CD8-positive, alpha-beta memory T cell (primary cell): ENCODE measurements around the gene ARPC5. TPM values are rescaled to one million over a fixed set of nuclear protein-coding genes. Genes with fewer than 3 reads are reported as not detected.
A peak's percentile ranks its signal among the peaks of the same experiment; 100 is the strongest.

Experiments
- CTCF ChIA-PET: fragments of 350-600 bp; sonication (Branson Sonifier 250); formaldehyde crosslinking; loops from one replicate; lab custom pipeline; 2021; ENCODE audit warnings: antibody characterized with exemption; lab: Charles Lee
- POLR2A ChIA-PET: fragments of 350-600 bp; sonication (Branson Sonifier 250); formaldehyde crosslinking; loops from one replicate; lab custom pipeline; 2021; ENCODE audit warnings: antibody characterized with exemption; lab: Charles Lee
- DNase-seq, 5 donors: peaks; one replicate each; pipeline versions ENCODE4 v3.0.0 to v3.0.0-alpha.2; 2020 to 2022; ENCODE audit warnings: mixed read lengths in 1 of 5
- H3K27ac ChIP-seq: one replicate; pipeline ENCODE4 v1.7.0; 2013; ENCODE audit warnings: low read depth, mild to moderate bottlenecking, low read length, moderate library complexity
- H3K27me3 ChIP-seq: 2 replicates; pipeline ENCODE4 v1.7.0; 2013; ENCODE audit warnings: low read length, mild to moderate bottlenecking; ENCODE audit not compliant: insufficient read depth, poor library complexity, severe bottlenecking
- H3K36me3 ChIP-seq: 2 replicates; pipeline ENCODE4 v1.7.0; 2013; ENCODE audit warnings: mild to moderate bottlenecking, low read length, moderate library complexity; ENCODE audit not compliant: insufficient read depth
- H3K4me1 ChIP-seq: 2 replicates; pipeline ENCODE4 v1.7.0; 2013; ENCODE audit warnings: mild to moderate bottlenecking, low read length, moderate library complexity; ENCODE audit not compliant: insufficient read depth
- H3K4me3 ChIP-seq: 2 replicates; pipeline ENCODE4 v1.7.0; 2013; ENCODE audit warnings: mild to moderate bottlenecking, low read length
- H3K9me3 ChIP-seq: 2 replicates; pipeline ENCODE4 v1.7.0; 2013; ENCODE audit warnings: mild to moderate bottlenecking, low read length
- H3K27ac Mint-ChIP-seq, 8 donors: one replicate each; pipeline ENCODE4 v1.8.0; 2020 to 2021; ENCODE audit warnings: mixed read lengths in 8 of 8, mild to moderate bottlenecking in 6 of 8, inconsistent platforms in 3 of 8, moderate library complexity in 3 of 8
- H3K27me3 Mint-ChIP-seq, 2 donors: one replicate each; pipeline ENCODE4 v1.8.0; 2020 to 2021; ENCODE audit warnings: mixed read lengths in 2 of 2, mild to moderate bottlenecking in 1 of 2, moderate library complexity in 1 of 2
- H3K36me3 Mint-ChIP-seq, 3 donors: one replicate each; pipeline ENCODE4 v1.8.0; 2020 to 2021; ENCODE audit warnings: mixed read lengths in 3 of 3, inconsistent platforms in 1 of 3, mild to moderate bottlenecking in 1 of 3
- H3K4me1 Mint-ChIP-seq, 3 donors: one replicate each; pipeline ENCODE4 v1.8.0; 2020 to 2021; ENCODE audit warnings: mixed read lengths in 3 of 3, inconsistent platforms in 1 of 3, mild to moderate bottlenecking in 1 of 3
- H3K4me3 Mint-ChIP-seq, 7 donors: one replicate each; pipeline ENCODE4 v1.8.0; 2020 to 2021; ENCODE audit warnings: mixed read lengths in 7 of 7, mild to moderate bottlenecking in 6 of 7, moderate library complexity in 4 of 7, inconsistent platforms in 2 of 7
- H3K9me3 Mint-ChIP-seq, 5 donors: one replicate each; pipeline ENCODE4 v1.8.0; 2020 to 2022; ENCODE audit warnings: mixed read lengths in 5 of 5, mild to moderate bottlenecking in 3 of 5, moderate library complexity in 2 of 5, inconsistent platforms in 1 of 5
- polyA plus RNA-seq: library from polyadenylated mRNA; unstranded; fragments of 300-500 nt; fragmentation: Illumina TruSeq; gene quantifications from one replicate; pipeline ENCODE4 v1.2.3, GENCODE V29; 2021
- total RNA-seq, 2 experiments: library from RNA; stranded (reverse); gene quantifications; one replicate each; pipeline ENCODE4 v1.2.3, GENCODE V29; 2021

Gene ARPC5
- total and polyA plus RNA-seq, 3 experiments from 2014 or later: 142 to 414 (median 146) TPM

DNA sequence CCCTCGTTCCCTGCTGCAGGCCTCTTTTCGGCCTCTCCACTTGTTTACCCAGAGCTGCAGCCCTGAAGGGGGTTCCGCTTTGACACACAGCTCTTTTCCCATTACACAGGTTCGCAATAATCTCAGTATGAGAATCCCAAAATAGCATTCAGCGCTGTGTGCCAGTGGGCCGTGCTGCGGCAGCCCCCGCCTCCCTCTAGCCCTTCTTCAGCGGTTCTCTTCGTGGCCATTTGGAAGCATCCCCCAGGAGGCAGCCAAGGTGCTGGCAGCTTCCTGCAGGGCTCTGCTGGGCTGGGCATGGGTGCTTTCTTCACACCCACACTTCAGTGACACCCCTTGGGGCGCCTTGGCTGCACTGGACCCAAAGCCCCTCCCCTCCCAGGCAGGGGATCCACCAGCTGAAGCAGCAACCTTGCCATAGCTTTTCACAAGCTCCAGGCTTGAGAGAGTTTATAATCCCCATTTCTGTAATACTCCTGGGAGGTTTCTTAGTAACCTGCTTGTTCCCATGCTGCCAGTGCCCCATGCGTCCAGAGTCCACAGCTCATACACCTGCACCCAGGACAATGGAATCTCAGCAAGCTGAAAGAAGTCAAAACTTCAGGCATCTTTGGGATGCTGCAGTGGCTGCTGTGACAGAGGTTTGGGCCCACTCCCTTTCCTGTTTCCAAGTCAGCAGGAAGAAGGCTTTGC, 53.4 kb downstream of the ARPC5 start:
- H3K9me3 Mint-ChIP-seq: no peaks in the 10 kb centered on the region
- Histone ChIP-seq H3K4me1 (peaks cover 8% of the 10 kb centered on the region), H3K36me3 (no peaks in the 10 kb centered on the region), H3K27me3 (no peaks in the 10 kb centered on the region), H3K9me3 (no peaks in the 10 kb centered on the region), H3K27ac (no peak overlapping the region), H3K4me3 (no peak overlapping the region)
- H3K4me3 Mint-ChIP-seq: no peak overlapping the region
- ChIA-PET CTCF (no interaction called here), POLR2A (no interaction called here)
- peaks cover 0 to 4% (median 3%) of the 10 kb centered on the region in 3 donors for H3K4me1 Mint-ChIP-seq
- no peak for DNase-seq
- no peaks in the 10 kb centered on the region for H3K36me3 Mint-ChIP-seq
- no peak overlapping the region for H3K27ac Mint-ChIP-seq
- peaks cover 0 to 2% of the 10 kb centered on the region in 2 donors for H3K27me3 Mint-ChIP-seq

DNA sequence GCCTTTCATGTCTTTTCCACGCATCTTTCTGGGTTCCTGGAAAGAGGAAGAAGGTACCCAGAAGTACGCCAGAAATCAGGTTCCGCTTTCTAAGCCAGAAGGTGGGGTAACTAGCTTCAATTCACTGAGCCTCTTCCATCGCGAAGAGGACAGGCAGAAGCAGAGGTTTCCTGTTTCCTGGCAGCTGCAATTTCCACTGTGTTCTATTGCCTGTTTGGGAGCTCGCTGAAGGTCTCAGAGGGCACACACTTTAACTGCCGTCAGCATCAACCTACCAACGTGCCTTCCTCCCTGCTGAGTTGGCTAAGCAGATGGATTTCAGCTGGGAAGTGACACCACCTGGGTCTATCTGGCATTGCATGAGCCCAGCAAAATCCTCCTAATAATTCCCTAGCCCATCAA, 55.3 kb downstream of the ARPC5 start:
- Mint-ChIP-seq H3K4me3 (peak overlapping the region in 3 of 7 donors; percentile 9 to 33 (median 32)), H3K4me1 (peaks cover 0 to 4% (median 3%) of the 10 kb centered on the region in 3 donors), H3K36me3 (no peaks in the 10 kb centered on the region), H3K27me3 (peaks cover 0 to 2% of the 10 kb centered on the region in 2 donors), H3K9me3 (no peaks in the 10 kb centered on the region), H3K27ac (peak overlapping the region in 2 of 8 donors; percentile 21 to 38)
- ChIA-PET CTCF (interaction anchor here (1.3 kb wide), 1 partner anchor 10 kb away, joined by 3 read pairs; no protein-coding TSS in a partner anchor), POLR2A (no interaction called here)
- Histone ChIP-seq H3K4me1 (peaks cover 8% of the 10 kb centered on the region), H3K27ac (no peak overlapping the region), H3K27me3 (no peaks in the 10 kb centered on the region), H3K36me3 (no peaks in the 10 kb centered on the region), H3K9me3 (no peaks in the 10 kb centered on the region), H3K4me3 (no peak overlapping the region)
- no peak for DNase-seq

DNA sequence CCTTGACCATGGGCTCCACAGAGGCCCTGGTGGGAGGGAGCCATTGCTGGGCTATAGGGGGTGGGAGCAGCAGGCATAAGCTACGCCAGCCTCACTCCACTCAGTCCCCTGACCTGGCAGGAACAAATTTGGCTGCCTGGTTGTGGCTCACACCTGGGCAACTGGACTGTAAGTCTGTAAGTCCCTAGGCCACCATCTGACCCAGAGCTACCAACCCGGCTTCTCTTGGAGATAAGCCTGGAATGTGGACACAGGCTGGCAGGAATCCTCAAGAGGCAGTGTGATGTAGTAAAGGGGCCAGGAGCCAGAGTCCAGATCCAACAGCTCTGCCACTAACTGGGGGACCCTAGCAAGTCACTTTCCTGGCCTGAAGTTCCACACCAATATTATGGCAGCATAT, 56.7 kb downstream of the ARPC5 start:
- peaks cover 8% of the 10 kb centered on the region for H3K4me1 ChIP-seq
- Mint-ChIP-seq H3K27ac (no peak overlapping the region), H3K9me3 (no peaks in the 10 kb centered on the region), H3K27me3 (peaks cover 0 to 3% of the 10 kb centered on the region in 2 donors), H3K4me1 (peaks cover 0 to 4% (median 3%) of the 10 kb centered on the region in 3 donors), H3K4me3 (no peak overlapping the region), H3K36me3 (peaks cover 0 to 3% (median 0%) of the 10 kb centered on the region in 3 donors)
- no peaks in the 10 kb centered on the region for H3K27me3 ChIP-seq
- H3K4me3 ChIP-seq: no peak overlapping the region
- POLR2A ChIA-PET: no interaction called here
- CTCF ChIA-PET: no interaction called here
- H3K9me3 ChIP-seq: no peaks in the 10 kb centered on the region
- no peak for DNase-seq
- no peaks in the 10 kb centered on the region for H3K36me3 ChIP-seq
- H3K27ac ChIP-seq: no peak overlapping the region

DNA sequence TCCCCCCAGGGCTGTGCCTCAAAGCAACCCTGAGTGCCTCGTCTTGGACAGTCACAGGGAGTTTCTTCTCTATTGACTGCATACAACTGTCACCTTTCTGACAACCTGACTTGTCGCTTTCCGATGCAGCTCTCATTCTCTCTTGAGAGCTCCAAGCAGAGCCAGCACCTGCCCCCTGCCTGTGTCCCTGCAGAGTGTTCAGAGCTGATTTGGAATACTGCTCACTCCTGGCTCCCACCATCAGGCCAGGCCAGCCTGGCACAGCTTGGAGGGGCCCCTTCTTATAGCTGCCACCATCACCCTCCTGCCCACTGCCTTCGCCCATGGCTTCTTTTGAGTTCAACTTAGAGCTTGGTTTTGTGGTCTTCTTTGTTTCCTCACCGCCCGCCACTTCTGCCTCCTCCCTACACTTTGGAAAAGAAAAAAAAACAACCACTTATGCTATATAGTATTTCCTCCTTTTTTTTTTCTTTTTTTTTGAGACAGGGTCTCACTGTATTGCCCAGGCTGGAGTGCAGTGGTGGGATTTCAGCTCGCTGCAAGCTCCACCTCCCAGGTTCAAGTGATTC, 57.6 kb downstream of the ARPC5 start:
- no peaks in the 10 kb centered on the region for H3K9me3 Mint-ChIP-seq

DNA sequence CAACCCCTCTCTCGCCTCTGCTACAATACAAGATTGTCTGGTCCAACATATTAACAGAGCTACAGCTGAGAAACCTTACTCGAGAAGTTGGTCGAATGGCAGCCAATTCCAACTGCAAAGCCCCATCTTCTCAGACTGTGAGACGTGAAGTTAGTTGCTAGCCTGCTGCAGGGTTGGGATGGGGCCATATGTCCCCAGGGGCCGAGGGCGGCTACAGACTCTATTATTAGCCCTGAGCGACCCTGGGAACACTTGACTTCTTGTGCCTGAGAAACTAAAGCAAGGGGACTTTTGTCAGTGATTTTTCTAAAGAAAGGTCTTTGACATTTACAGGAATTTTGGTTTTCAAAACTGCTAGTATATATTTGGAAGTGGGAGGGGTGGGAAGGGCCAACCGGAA, 59.0 kb downstream of the ARPC5 start:
- Histone ChIP-seq H3K4me3 (no peak overlapping the region), H3K9me3 (no peaks in the 10 kb centered on the region), H3K27me3 (no peaks in the 10 kb centered on the region), H3K36me3 (no peaks in the 10 kb centered on the region), H3K4me1 (peaks cover 8% of the 10 kb centered on the region), H3K27ac (no peak overlapping the region)
- CTCF ChIA-PET: no interaction called here
- H3K4me3 Mint-ChIP-seq: no peak overlapping the region
- no peaks in the 10 kb centered on the region for H3K9me3 Mint-ChIP-seq
- H3K4me1 Mint-ChIP-seq: peaks cover 0 to 4% (median 3%) of the 10 kb centered on the region in 3 donors
- H3K27me3 Mint-ChIP-seq: peaks cover 3 to 4% of the 10 kb centered on the region in 2 donors
- POLR2A ChIA-PET: no interaction called here
- peaks cover 0 to 3% (median 0%) of the 10 kb centered on the region in 3 donors for H3K36me3 Mint-ChIP-seq
- DNase-seq: no peak
- H3K27ac Mint-ChIP-seq: no peak overlapping the region

More for the DNA sequence above, 57.6 kb downstream of the ARPC5 start:
- no peak for DNase-seq
- H3K27ac Mint-ChIP-seq: no peak overlapping the region
- no peak overlapping the region for H3K4me3 Mint-ChIP-seq
- Histone ChIP-seq H3K27ac (no peak overlapping the region), H3K4me3 (no peak overlapping the region), H3K27me3 (no peaks in the 10 kb centered on the region), H3K4me1 (peaks cover 8% of the 10 kb centered on the region), H3K9me3 (no peaks in the 10 kb centered on the region), H3K36me3 (no peaks in the 10 kb centered on the region)
- peaks cover 0 to 4% (median 3%) of the 10 kb centered on the region in 3 donors for H3K4me1 Mint-ChIP-seq
- CTCF ChIA-PET: no interaction called here
- H3K36me3 Mint-ChIP-seq: peaks cover 0 to 3% (median 0%) of the 10 kb centered on the region in 3 donors
- peaks cover 0 to 3% of the 10 kb centered on the region in 2 donors for H3K27me3 Mint-ChIP-seq
- POLR2A ChIA-PET: no interaction called here

DNA sequence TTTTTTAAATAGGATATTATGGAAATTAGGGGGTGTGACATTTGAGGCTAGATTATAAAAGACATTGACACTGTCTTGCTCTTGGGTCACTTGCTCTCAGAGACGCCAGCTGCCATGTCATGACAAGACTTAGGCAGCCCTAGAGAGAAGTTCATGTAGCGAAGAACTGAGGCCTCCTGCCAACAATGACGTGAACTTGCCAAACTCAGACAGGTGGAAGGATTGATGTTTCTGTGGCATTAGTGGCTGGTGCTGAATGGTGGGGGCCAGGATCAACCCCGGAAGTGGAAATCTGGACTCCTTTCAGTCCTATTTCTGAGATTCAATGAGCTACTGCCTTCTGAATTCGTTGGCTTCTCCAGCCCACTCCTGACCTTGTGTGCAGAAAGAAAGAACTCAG, 60.0 kb downstream of the ARPC5 start:
- no peak overlapping the region for H3K27ac Mint-ChIP-seq
- H3K4me3 Mint-ChIP-seq: no peak overlapping the region
- H3K27me3 Mint-ChIP-seq: peaks cover 4 to 7% of the 10 kb centered on the region in 2 donors
- H3K36me3 ChIP-seq: no peaks in the 10 kb centered on the region
- peaks cover 0 to 3% (median 0%) of the 10 kb centered on the region in 3 donors for H3K36me3 Mint-ChIP-seq
- CTCF ChIA-PET: no interaction called here
- DNase-seq: no peak
- H3K9me3 Mint-ChIP-seq: no peaks in the 10 kb centered on the region
- H3K27me3 ChIP-seq: no peaks in the 10 kb centered on the region
- no peak overlapping the region for H3K27ac ChIP-seq
- H3K4me1 ChIP-seq: peaks cover 8% of the 10 kb centered on the region
- H3K9me3 ChIP-seq: no peaks in the 10 kb centered on the region
- POLR2A ChIA-PET: no interaction called here
- peaks cover 0 to 4% (median 3%) of the 10 kb centered on the region in 3 donors for H3K4me1 Mint-ChIP-seq
- no peak overlapping the region for H3K4me3 ChIP-seq

DNA sequence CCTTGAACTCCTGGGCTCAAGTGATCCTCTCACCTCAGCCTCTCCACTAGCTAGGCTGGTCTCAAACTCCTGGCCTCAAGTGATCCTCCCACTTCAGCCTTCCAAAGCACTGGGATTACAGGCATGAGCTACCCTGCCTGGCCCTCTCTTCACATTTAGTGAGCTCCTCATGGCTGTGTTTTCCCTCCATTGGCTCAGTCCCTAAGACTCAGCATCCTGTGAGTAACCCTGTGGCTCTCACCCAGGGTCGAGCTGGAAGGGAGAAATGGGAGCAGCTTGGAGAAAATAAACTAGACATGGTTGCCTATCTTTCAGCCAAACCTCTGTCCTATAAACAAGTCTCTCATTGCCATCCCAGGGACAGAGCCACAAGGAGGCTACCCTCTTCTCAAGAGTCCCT, 62.9 kb downstream of the ARPC5 start:
- ChIA-PET CTCF (no interaction called here), POLR2A (no interaction called here)
- Histone ChIP-seq H3K9me3 (no peaks in the 10 kb centered on the region), H3K4me1 (no peaks in the 10 kb centered on the region), H3K36me3 (no peaks in the 10 kb centered on the region), H3K4me3 (no peak overlapping the region), H3K27me3 (no peaks in the 10 kb centered on the region), H3K27ac (no peak overlapping the region)
- H3K36me3 Mint-ChIP-seq: peaks cover 0 to 3% (median 0%) of the 10 kb centered on the region in 3 donors
- no peak for DNase-seq
- H3K4me3 Mint-ChIP-seq: no peak overlapping the region
- H3K27me3 Mint-ChIP-seq: peaks cover 4 to 6% of the 10 kb centered on the region in 2 donors
- no peak overlapping the region for H3K27ac Mint-ChIP-seq
- no peaks in the 10 kb centered on the region for H3K9me3 Mint-ChIP-seq
- H3K4me1 Mint-ChIP-seq: peaks cover 0 to 5% (median 2%) of the 10 kb centered on the region in 3 donors

DNA sequence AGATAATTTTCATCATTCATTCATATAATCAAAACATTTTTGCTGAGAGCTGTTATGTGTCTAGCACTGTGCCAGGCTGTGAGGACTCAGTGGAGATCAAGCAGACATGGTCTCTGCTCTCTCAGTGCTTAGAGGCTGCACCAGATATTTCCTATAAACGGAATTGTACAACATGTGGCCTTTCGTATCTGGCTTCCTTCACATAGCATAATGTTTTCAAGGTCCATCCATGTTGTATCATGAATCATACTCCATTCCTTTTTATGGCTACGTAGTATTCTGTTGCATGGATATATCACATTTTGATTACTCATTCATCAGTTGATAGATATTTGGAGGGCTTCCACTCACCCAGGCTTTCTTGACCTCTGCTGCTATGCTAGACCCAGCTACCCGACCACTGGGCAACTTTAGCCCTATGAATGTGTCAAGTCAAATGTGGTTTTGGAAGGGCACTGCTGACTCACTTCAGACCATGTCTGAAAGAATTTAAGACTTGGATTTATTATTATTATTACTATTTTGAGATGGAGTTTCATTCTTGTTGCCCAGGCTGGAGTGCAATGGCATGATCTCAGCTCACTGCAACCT, 63.8 kb downstream of the ARPC5 start:
- Mint-ChIP-seq H3K4me3 (no peak overlapping the region), H3K36me3 (peaks cover 0 to 6% (median 0%) of the 10 kb centered on the region in 3 donors), H3K4me1 (peaks cover 0 to 11% (median 6%) of the 10 kb centered on the region in 3 donors), H3K9me3 (no peaks in the 10 kb centered on the region), H3K27me3 (peaks cover 4 to 6% of the 10 kb centered on the region in 2 donors), H3K27ac (no peak overlapping the region)
- POLR2A ChIA-PET: no interaction called here
- Histone ChIP-seq H3K4me1 (no peaks in the 10 kb centered on the region), H3K9me3 (no peaks in the 10 kb centered on the region), H3K27me3 (no peaks in the 10 kb centered on the region), H3K36me3 (no peaks in the 10 kb centered on the region), H3K4me3 (no peak overlapping the region), H3K27ac (no peak overlapping the region)
- CTCF ChIA-PET: no interaction called here
- DNase-seq: no peak
